GM18511 (cell line): ENCODE results near the gene BMAL2.
A peak's percentile ranks its signal among the peaks of the same experiment; 100 is the strongest.

Experiments used
- ATAC-seq: cut with Tn5 transposase; IDR thresholded peaks from one replicate; pipeline ENCODE4 v1.9.1; 2021; ENCODE audit warnings: mild to moderate bottlenecking, moderate library complexity; ENCODE audit not compliant: unreplicated experiment

Gene BMAL2

GRCh38 chr12:27319409-27319808 lies 13.2 kb upstream of the BMAL2 start:
- no peak for ATAC-seq

GRCh38 chr12:27319848-27320247 lies 12.8 kb upstream of the BMAL2 start:
- no peak for ATAC-seq

GRCh38 chr12:27324530-27324929 lies 8.1 kb upstream of the BMAL2 start:
- ATAC-seq: no peak

- ATAC-seq: no peak
Measured at GRCh38 chr12:27330846-27331245, 1.8 kb upstream of the BMAL2 start.

GRCh38 chr12:27331291-27331926 lies 1.2 kb upstream of the BMAL2 start:
- ATAC-seq: peak; percentile 40

GRCh38 chr12:27331927-27332324 lies 710 bp upstream of the BMAL2 start:
- no peak for ATAC-seq

GRCh38 chr12:27332407-27332713 lies 276 bp upstream of the BMAL2 start:
- ATAC-seq: peak; percentile 1

- peak; percentile 31 for ATAC-seq
Measured at GRCh38 chr12:27333403-27334009, 870 bp downstream of the BMAL2 start.

GRCh38 chr12:27334042-27334720 lies 1.5 kb downstream of the BMAL2 start:
- peak; percentile 25 for ATAC-seq

- no peak for ATAC-seq
Measured at GRCh38 chr12:27334721-27335082, 2.1 kb downstream of the BMAL2 start.

GRCh38 chr12:27335364-27336281 lies 3.0 kb downstream of the BMAL2 start:
- no peak for ATAC-seq

GRCh38 chr12:27336282-27336653 lies 3.6 kb downstream of the BMAL2 start:
- no peak for ATAC-seq

- no peak for ATAC-seq
Measured at GRCh38 chr12:27337376-27337775, 4.7 kb downstream of the BMAL2 start.

- peak; percentile 31 for ATAC-seq
Measured at GRCh38 chr12:27338473-27338872, 5.8 kb downstream of the BMAL2 start.

GRCh38 chr12:27340971-27341370 lies 8.3 kb downstream of the BMAL2 start:
- ATAC-seq: no peak

- no peak for ATAC-seq
Measured at GRCh38 chr12:27342536-27342935, 9.9 kb downstream of the BMAL2 start.

GRCh38 chr12:27343255-27344000 lies 10.8 kb downstream of the BMAL2 start:
- no peak for ATAC-seq

- no peak for ATAC-seq
Measured at GRCh38 chr12:27344246-27344645, 11.6 kb downstream of the BMAL2 start.

GRCh38 chr12:27344760-27345159 lies 12.1 kb downstream of the BMAL2 start:
- ATAC-seq: peak; percentile 46

- ATAC-seq: no peak
Measured at GRCh38 chr12:27345376-27345775, 12.7 kb downstream of the BMAL2 start.

- no peak for ATAC-seq
Measured at GRCh38 chr12:27347779-27348178, 15.1 kb downstream of the BMAL2 start.
